ENCODE results near the gene GHR. TPM values are rescaled to one million over a fixed set of nuclear protein-coding genes. Genes with fewer than 3 reads are reported as not detected.

The GHR gene
- total RNA-seq, 1 donor from 2014 or later = 0.61 TPM

DNA sequence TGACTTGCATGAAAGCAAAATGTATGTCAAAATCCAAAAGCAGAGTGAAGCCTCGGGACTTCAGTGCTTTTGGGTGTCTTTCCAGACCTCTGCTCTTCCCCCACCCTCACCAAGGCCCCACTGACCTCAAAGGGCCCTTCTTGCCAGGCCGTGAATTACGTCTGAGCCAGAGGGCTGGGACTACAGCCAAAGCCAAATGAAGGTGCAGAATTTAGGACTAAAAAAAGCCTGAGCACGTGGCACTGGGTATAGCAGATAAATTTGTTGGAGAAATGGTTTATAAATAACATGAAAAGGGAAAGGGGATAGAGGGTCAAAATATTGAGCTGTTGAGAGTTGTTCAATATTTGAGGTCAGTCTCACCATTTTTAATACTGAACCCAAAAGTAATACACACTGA, 163.4 kb downstream of the GHR start:
- no peak overlapping the region for H3K4me3 Mint-ChIP-seq
- no peak overlapping the region for H3K27ac Mint-ChIP-seq (ENCODE audit: unreplicated experiment)
- no peaks in the 10 kb centered on the region for H3K36me3 Mint-ChIP-seq (ENCODE audit: low read depth)
- H3K9me3 Mint-ChIP-seq = no peaks in the 10 kb centered on the region
- no peak for DNase-seq (ENCODE audit: low read depth, low spot score)
- H3K27me3 Mint-ChIP-seq (ENCODE audit: low read depth) = peaks cover 4% of the 10 kb centered on the region
- H3K4me1 Mint-ChIP-seq = no peaks in the 10 kb centered on the region
- TF ChIP-seq CTCF (conservative IDR thresholded peaks at IDR 0.05) = no peak

DNA sequence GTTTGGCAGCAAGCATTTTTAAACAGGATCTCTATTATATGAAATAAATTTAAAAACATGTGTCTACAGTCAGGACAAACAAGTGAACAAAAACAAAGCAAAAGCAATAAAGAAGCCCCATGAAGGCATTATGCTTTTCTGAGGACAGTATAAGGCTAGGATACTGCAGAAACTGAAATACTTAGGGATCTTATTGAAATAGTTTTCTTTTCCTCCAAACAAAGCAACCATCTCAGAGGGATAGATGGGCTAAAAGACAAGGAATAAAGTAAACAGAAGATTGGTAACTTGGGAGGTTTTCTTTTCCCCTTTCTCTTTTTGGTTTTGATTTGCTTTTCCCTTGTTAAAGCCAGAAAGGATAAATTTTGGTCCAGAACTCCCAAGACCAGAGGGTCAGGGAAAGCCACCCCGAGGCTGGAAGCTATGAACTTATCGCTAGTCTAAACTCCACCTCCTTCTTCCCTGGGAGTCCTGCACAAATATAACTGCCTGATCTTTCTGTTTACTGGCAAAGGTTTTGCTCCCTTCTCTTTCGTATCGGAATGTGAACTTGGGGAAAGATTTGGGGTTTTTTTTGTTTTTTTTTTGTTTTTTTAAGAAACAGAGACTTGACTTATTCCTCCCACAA, 164.0 kb downstream of the GHR start:
- H3K4me1 Mint-ChIP-seq = no peaks in the 10 kb centered on the region
- peaks cover 4% of the 10 kb centered on the region for H3K27me3 Mint-ChIP-seq (ENCODE audit: low read depth)
- no peak overlapping the region for H3K27ac Mint-ChIP-seq (ENCODE audit: unreplicated experiment)
- H3K9me3 Mint-ChIP-seq = no peaks in the 10 kb centered on the region
- TF ChIP-seq CTCF (conservative IDR thresholded peaks at IDR 0.05) = no peak
- no peak overlapping the region for H3K4me3 Mint-ChIP-seq
- H3K36me3 Mint-ChIP-seq (ENCODE audit: low read depth) = no peaks in the 10 kb centered on the region
- DNase-seq (ENCODE audit: low read depth, low spot score) = no peak

GRCh38 chr5:42590566-42590965, 167.3 kb downstream of the GHR start:
- TF ChIP-seq CTCF (conservative IDR thresholded peaks at IDR 0.05) = no peak
- no peak overlapping the region for H3K4me3 Mint-ChIP-seq
- no peaks in the 10 kb centered on the region for H3K27me3 Mint-ChIP-seq (ENCODE audit: low read depth)
- DNase-seq (ENCODE audit: low read depth, low spot score) = no peak
- no peaks in the 10 kb centered on the region for H3K4me1 Mint-ChIP-seq
- no peaks in the 10 kb centered on the region for H3K36me3 Mint-ChIP-seq (ENCODE audit: low read depth)
- no peaks in the 10 kb centered on the region for H3K9me3 Mint-ChIP-seq
- H3K27ac Mint-ChIP-seq (ENCODE audit: unreplicated experiment) = no peak overlapping the region

- Mint-ChIP-seq H3K4me3 (no peak overlapping the region), H3K27me3 (ENCODE audit: low read depth) (no peaks in the 10 kb centered on the region), H3K9me3 (no peaks in the 10 kb centered on the region), H3K27ac (ENCODE audit: unreplicated experiment) (no peak overlapping the region), H3K36me3 (ENCODE audit: low read depth) (no peaks in the 10 kb centered on the region), H3K4me1 (no peaks in the 10 kb centered on the region)
- TF ChIP-seq CTCF (conservative IDR thresholded peaks at IDR 0.05) = no peak
- DNase-seq (ENCODE audit: low read depth, low spot score) = no peak
Observed at GRCh38 chr5:42591015-42591414, 167.8 kb downstream of the GHR start.

DNA sequence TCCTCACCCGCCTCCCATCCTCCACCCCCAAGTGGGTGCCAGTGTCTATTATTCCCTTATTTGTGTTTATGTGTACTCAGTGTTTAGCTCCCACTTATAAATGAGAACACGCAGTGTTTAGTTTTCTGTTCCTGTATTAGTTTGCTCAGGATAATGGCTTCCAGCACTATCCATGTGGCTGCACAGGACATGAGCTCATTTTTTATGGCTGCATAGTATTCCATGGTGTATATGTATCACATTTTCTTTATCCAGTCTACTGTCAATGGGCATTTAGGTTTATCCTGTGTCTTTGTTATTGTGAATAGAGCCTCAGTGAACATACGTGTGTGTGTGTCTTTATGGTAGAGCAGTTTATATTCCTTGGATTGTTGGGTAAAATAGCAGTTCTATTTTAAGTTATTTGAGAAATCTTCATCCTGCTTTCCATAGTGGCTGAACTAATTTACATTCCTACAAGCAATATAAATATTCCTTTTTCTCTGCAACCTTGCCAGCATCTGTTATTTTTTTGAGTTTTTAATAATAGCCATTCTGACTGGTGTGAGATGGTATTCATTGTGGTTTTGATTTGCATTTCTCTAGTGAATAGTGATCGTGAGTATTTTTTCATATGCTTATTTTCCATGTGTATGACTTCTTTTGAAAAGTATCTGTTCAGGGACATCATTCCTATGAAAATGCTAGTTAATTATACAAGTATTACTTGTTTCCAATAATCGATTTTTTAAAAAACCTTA, 169.3 kb downstream of the GHR start:
- Mint-ChIP-seq H3K36me3 (ENCODE audit: low read depth) (no peaks in the 10 kb centered on the region), H3K27me3 (ENCODE audit: low read depth) (no peaks in the 10 kb centered on the region), H3K9me3 (no peaks in the 10 kb centered on the region), H3K27ac (ENCODE audit: unreplicated experiment) (no peak overlapping the region), H3K4me1 (no peaks in the 10 kb centered on the region), H3K4me3 (no peak overlapping the region)
- no peak for TF ChIP-seq CTCF (conservative IDR thresholded peaks at IDR 0.05)
- DNase-seq (ENCODE audit: low read depth, low spot score) = no peak

Measured in neural crest cell (in vitro differentiated cells).